A549 treated with dexamethasone at 1 μM for 4 hours (cell line): Measurements from ENCODE around the gene SLC40A1. TPM values are rescaled to one million over a fixed set of nuclear protein-coding genes. Genes with fewer than 3 reads are reported as not detected.

Source experiments
- total RNA-seq: library from RNA; stranded (reverse); fragments of 200-300 nt; extraction: Qiagen RNA extraction; gene quantifications from 5 replicates; pipeline ENCODE4 v1.2.3, GENCODE V29; 2022

The SLC40A1 gene, protein sequence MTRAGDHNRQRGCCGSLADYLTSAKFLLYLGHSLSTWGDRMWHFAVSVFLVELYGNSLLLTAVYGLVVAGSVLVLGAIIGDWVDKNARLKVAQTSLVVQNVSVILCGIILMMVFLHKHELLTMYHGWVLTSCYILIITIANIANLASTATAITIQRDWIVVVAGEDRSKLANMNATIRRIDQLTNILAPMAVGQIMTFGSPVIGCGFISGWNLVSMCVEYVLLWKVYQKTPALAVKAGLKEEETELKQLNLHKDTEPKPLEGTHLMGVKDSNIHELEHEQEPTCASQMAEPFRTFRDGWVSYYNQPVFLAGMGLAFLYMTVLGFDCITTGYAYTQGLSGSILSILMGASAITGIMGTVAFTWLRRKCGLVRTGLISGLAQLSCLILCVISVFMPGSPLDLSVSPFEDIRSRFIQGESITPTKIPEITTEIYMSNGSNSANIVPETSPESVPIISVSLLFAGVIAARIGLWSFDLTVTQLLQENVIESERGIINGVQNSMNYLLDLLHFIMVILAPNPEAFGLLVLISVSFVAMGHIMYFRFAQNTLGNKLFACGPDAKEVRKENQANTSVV
- 1.4 to 2.0 TPM (median 1.7 TPM) in 5 replicates for total RNA-seq

DNA sequence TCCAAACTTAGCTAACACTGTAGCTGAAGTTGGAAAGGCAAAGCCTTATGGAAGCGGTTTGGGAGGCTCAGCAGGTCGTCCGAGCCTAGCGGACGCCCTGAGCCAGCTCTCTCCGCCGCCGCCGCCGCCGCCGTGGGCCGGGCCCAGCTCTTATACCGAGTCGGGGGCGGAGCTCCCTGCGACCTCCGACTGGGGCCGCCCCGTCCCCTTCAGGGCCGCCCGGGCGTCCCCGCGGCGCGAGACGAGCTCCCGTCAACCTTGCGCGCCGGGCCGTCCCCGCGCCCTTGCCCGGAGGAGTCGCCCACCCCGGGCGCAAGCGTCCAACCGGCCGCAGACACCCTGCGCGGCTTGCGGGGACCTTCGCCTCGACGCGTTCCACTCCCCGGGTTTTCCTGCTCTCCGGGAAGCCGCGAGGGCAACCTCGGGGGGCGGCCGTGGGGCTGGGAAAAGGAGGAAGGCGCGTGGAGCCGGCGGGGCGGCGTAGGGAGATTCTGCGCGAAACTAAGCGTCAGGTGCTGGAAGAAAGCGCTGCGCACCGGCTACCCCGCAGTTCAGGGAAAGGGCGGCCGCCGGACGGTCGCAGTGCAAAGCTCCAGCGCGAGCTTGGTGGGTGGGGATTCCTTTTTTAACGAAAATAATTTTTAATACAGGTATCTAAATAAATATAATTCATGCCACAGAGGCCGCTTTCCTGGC, at the start of gene SLC40A1:
Gene SLC40A1 (minus strand): TSS at position 129 of the 696 bp plus-strand sequence. CDS start 326 bp downstream, outside the sequence.

Other genes starting within 250 kb of the SLC40A1 start
- 37.7 to 46.5 TPM (median 42.7 TPM) in 5 replicates for gene WDR75, start 139.3 kb downstream of the SLC40A1 start, total RNA-seq
- gene ASNSD1, start 80.7 kb upstream of the SLC40A1 start, total RNA-seq: 33.8 to 39.9 TPM (median 35.4 TPM) in 5 replicates
- gene ANKAR, start 93.9 kb upstream of the SLC40A1 start, total RNA-seq: 1.2 to 1.8 TPM (median 1.3 TPM) in 5 replicates
- gene OSGEPL1, start 182.0 kb upstream of the SLC40A1 start, total RNA-seq: 3.8 to 4.7 TPM (median 4.3 TPM) in 5 replicates
- gene ORMDL1, start 203.6 kb upstream of the SLC40A1 start, total RNA-seq: 38.3 to 49.7 TPM (median 43.6 TPM) in 5 replicates
- 5.5 to 9.0 TPM (median 7.7 TPM) in 5 replicates for gene PMS1, start 203.7 kb upstream of the SLC40A1 start, total RNA-seq